Duodenal mucosa (tissue), 2 donors: ENCODE data around the gene TMEM191C.
A peak's percentile ranks its signal among the peaks of the same experiment; 100 is the strongest.
"Not testable (repeated sequence)": the region's sequence is repeated elsewhere in the genome, so short reads cannot be mapped to it uniquely, and the experiment has no call there.

Experiments used
- H3K27ac ChIP-seq: one replicate; pipeline ENCODE4 v1.7.0; 2013; ENCODE audit warnings: low read depth, low read length
- H3K27me3 ChIP-seq, 2 donors: one replicate each; pipeline ENCODE4 v1.7.0; 2013; ENCODE audit warnings: low read length in 2 of 2, control low read depth in 1 of 2; ENCODE audit not compliant: insufficient read depth in 2 of 2, control insufficient read depth in 1 of 2
- H3K36me3 ChIP-seq, 2 donors: one replicate each; pipeline ENCODE4 v1.7.0; 2013; ENCODE audit warnings: low read length in 2 of 2, control low read depth in 1 of 2; ENCODE audit not compliant: insufficient read depth in 2 of 2, control insufficient read depth in 1 of 2
- H3K4me1 ChIP-seq, 2 donors: one replicate each; pipeline ENCODE4 v1.7.0; 2013; ENCODE audit warnings: low read length in 2 of 2, control low read depth in 1 of 2; ENCODE audit not compliant: insufficient read depth in 2 of 2, control insufficient read depth in 1 of 2
- H3K4me3 ChIP-seq, 2 donors: one replicate each; pipeline ENCODE4 v1.7.0; 2013; ENCODE audit warnings: low read length in 2 of 2, low read depth in 1 of 2
- H3K9ac ChIP-seq, 2 donors: one replicate each; pipeline ENCODE4 v1.7.0; 2013; ENCODE audit warnings: low read length in 2 of 2, low read depth in 1 of 2
- H3K9me3 ChIP-seq, 2 donors: one replicate each; pipeline ENCODE4 v1.7.0; 2013; ENCODE audit warnings: low read length in 2 of 2, control low read depth in 1 of 2; ENCODE audit not compliant: control insufficient read depth in 1 of 2

Gene TMEM191C

GRCh38 chr22:21455334-21456089, 11.7 kb upstream of the TMEM191C start:
- Histone ChIP-seq H3K4me3 (no peak overlapping the region), H3K9me3 (no peaks in the 10 kb centered on the region), H3K27ac (no peak overlapping the region), H3K4me1 (no peaks in the 10 kb centered on the region), H3K36me3 (no peaks in the 10 kb centered on the region), H3K9ac (no peak overlapping the region), H3K27me3 (no peaks in the 10 kb centered on the region)

- no peak overlapping the region for H3K9ac ChIP-seq
- no peaks in the 10 kb centered on the region for H3K27me3 ChIP-seq
- no peaks in the 10 kb centered on the region for H3K9me3 ChIP-seq
- no peak overlapping the region for H3K4me3 ChIP-seq
- no peaks in the 10 kb centered on the region for H3K4me1 ChIP-seq
- no peaks in the 10 kb centered on the region for H3K36me3 ChIP-seq
- H3K27ac ChIP-seq: no peak overlapping the region
Observed at GRCh38 chr22:21457023-21457787, 10.0 kb upstream of the TMEM191C start.

- not testable (repeated sequence) for H3K9me3 ChIP-seq, H3K36me3 ChIP-seq, H3K27me3 ChIP-seq, H3K4me3 ChIP-seq, H3K4me1 ChIP-seq, H3K27ac ChIP-seq, H3K9ac ChIP-seq
Observed at GRCh38 chr22:21462672-21463071, 4.5 kb upstream of the TMEM191C start.

- not testable (repeated sequence) for H3K4me3 ChIP-seq, H3K9me3 ChIP-seq, H3K4me1 ChIP-seq, H3K27me3 ChIP-seq, H3K36me3 ChIP-seq, H3K9ac ChIP-seq
- H3K27ac ChIP-seq: peak overlapping the region; percentile 42
Observed at GRCh38 chr22:21468194-21469096, 1.3 kb downstream of the TMEM191C start.

GRCh38 chr22:21469097-21469994, 2.2 kb downstream of the TMEM191C start:
- not testable (repeated sequence) for H3K9ac ChIP-seq, H3K36me3 ChIP-seq, H3K27me3 ChIP-seq, H3K4me3 ChIP-seq, H3K9me3 ChIP-seq, H3K27ac ChIP-seq, H3K4me1 ChIP-seq

GRCh38 chr22:21472984-21473383, 5.8 kb downstream of the TMEM191C start:
- H3K36me3 ChIP-seq, H3K27me3 ChIP-seq, H3K27ac ChIP-seq, H3K9ac ChIP-seq, H3K9me3 ChIP-seq, H3K4me1 ChIP-seq, H3K4me3 ChIP-seq: not testable (repeated sequence)

- not testable (repeated sequence) for H3K4me1 ChIP-seq, H3K27ac ChIP-seq, H3K9ac ChIP-seq, H3K36me3 ChIP-seq, H3K9me3 ChIP-seq, H3K4me3 ChIP-seq, H3K27me3 ChIP-seq
Observed at GRCh38 chr22:21473664-21474063, 6.5 kb downstream of the TMEM191C start.

- H3K4me1 ChIP-seq, H3K9me3 ChIP-seq, H3K27me3 ChIP-seq: not testable (repeated sequence)
Observed at GRCh38 chr22:21484039-21484438, 16.9 kb downstream of the TMEM191C start.

GRCh38 chr22:21487723-21488122, 20.5 kb downstream of the TMEM191C start:
- H3K4me3 ChIP-seq, H3K9me3 ChIP-seq, H3K27me3 ChIP-seq, H3K9ac ChIP-seq, H3K36me3 ChIP-seq, H3K27ac ChIP-seq, H3K4me1 ChIP-seq: not testable (repeated sequence)

More at GRCh38 chr22:21484039-21484438, 16.9 kb downstream of the TMEM191C start:
- H3K27ac ChIP-seq, H3K36me3 ChIP-seq, H3K9ac ChIP-seq, H3K4me3 ChIP-seq: not testable (repeated sequence)
